GM12878 (cell line): ENCODE results near the gene SCNN1G. TPM values are rescaled to one million over a fixed set of nuclear protein-coding genes. Genes with fewer than 3 reads are reported as not detected.

Source experiments
- ATAC-seq: fragments of 200-7000 bp; cut with Tn5 transposase; 3 replicates; pipeline ENCODE4 v1.9.1; 2020; ENCODE audit warnings: mild to moderate bottlenecking, moderate library complexity
- BruUV-seq: library from RNA; stranded (reverse); fragments of 400-500 nt; replicated peaks from 2 replicates; lab custom pipeline; 2021; lab: Mats Ljungman, UMichigan
- CTCF ChIA-PET: fragments of 300-600 bp; sonication (Branson Sonifier 250); formaldehyde crosslinking; extraction: SDS; loops from one replicate; lab custom pipeline; 2021; ENCODE audit warnings: inconsistent platforms; lab: Yijun Ruan, JAX
- POLR2A ChIA-PET: fragments of 350-600 bp; formaldehyde crosslinking; extraction: SDS; loops from one replicate; lab custom pipeline; 2021; ENCODE audit warnings: inconsistent platforms; lab: Charles Lee
- RAD21 ChIA-PET: fragments of 300-600 bp; sonication (Branson Sonifier 250); formaldehyde crosslinking; loops from one replicate; lab custom pipeline; 2023; ENCODE audit warnings: antibody characterized with exemption; ENCODE audit not compliant: unreplicated experiment; lab: Charles Lee
- SMC1A ChIA-PET: fragments of 300-600 bp; sonication (Branson Sonifier 250); formaldehyde crosslinking; loops from one replicate; lab custom pipeline; 2023; ENCODE audit not compliant: unreplicated experiment, uncharacterized antibody; lab: Charles Lee
- DNase-seq: peaks from one replicate; pipeline ENCODE4 v3.0.0-alpha.2; 2011; ENCODE audit warnings: low read depth, low spot score
- FAIRE-seq: peaks from 3 replicates; lab custom pipeline; 2011; peaks lifted over from hg19 to GRCh38; lab: Jason Lieb, UNC
- H2AFZ ChIP-seq: 2 replicates; pipeline ENCODE4 v1.6.0; 2011; ENCODE audit warnings: low read depth, low read length, control low read depth; ENCODE audit not compliant: control insufficient read depth
- H3K27ac ChIP-seq: 2 replicates; pipeline ENCODE4 v1.5.1; 2011; ENCODE audit warnings: control low read depth; ENCODE audit not compliant: control insufficient read depth, insufficient read depth
- H3K27me3 ChIP-seq, 2 experiments: replicated peaks in 1 of 2; 2 replicates each; pipeline versions ENCODE4 v1.6.0 to v1.6.1; 2011; ENCODE audit warnings: low read length in 1 of 2; ENCODE audit not compliant: control insufficient read depth in 2 of 2, insufficient read depth in 2 of 2
- H3K36me3 ChIP-seq, 2 experiments: 2 replicates each; pipeline ENCODE4 v1.5.1; 2011; ENCODE audit warnings: low read length in 1 of 2; ENCODE audit not compliant: control insufficient read depth in 2 of 2, insufficient read depth in 2 of 2
- H3K4me1 ChIP-seq: 2 replicates; pipeline ENCODE4 v1.6.1; 2011; ENCODE audit warnings: mild to moderate bottlenecking, low read length, moderate library complexity, mixed read lengths; ENCODE audit not compliant: control insufficient read depth, insufficient read depth
- H3K4me2 ChIP-seq: 2 replicates; pipeline ENCODE4 v1.6.0; 2011; ENCODE audit warnings: control low read depth; ENCODE audit not compliant: control insufficient read depth, insufficient read depth
- H3K4me3 ChIP-seq: fragments of 200-600 bp; sonication (generic); 2 replicates; pipeline ENCODE4 v1.5.1; 2016
- H3K79me2 ChIP-seq: 2 replicates; pipeline ENCODE4 v1.6.0; 2011; ENCODE audit warnings: low read length; ENCODE audit not compliant: control insufficient read depth, insufficient read depth
- H3K9ac ChIP-seq: 2 replicates; pipeline ENCODE4 v1.8.0; 2011; ENCODE audit warnings: low read length, control low read depth, mixed read lengths; ENCODE audit not compliant: control insufficient read depth, insufficient read depth
- H3K9me3 ChIP-seq: replicated peaks from 3 replicates; pipeline ENCODE4 v1.5.1; 2011; ENCODE audit warnings: mild to moderate bottlenecking, low read length; ENCODE audit not compliant: control insufficient read depth, insufficient read depth
- H4K20me1 ChIP-seq: 2 replicates; pipeline ENCODE4 v1.6.0; 2011; ENCODE audit not compliant: control insufficient read depth, insufficient read depth
- ASH2L ChIP-seq: fragments of 300-600, 200-600 bp; sonication (generic); IDR thresholded peaks from 2 replicates; pipeline ENCODE4 v1.6.1; 2017; ENCODE audit warnings: low read depth, mild to moderate bottlenecking, borderline replicate concordance
- BHLHE40 ChIP-seq, 2 experiments: fragments of 450-650 bp in 1 of 2; IDR thresholded peaks; 2 replicates each; pipeline ENCODE4 v1.6.1; 2011 to 2017; ENCODE audit warnings: low read depth in 2 of 2, borderline replicate concordance in 1 of 2, improper control_type of control experiment in 1 of 2, low read length in 1 of 2, mild to moderate bottlenecking in 1 of 2
- POU2F2 ChIP-seq: IDR thresholded peaks from 3 replicates; pipeline ENCODE4 v1.6.1; 2011; ENCODE audit warnings: low read depth, mild to moderate bottlenecking, low read length, borderline replicate concordance
- RELA ChIP-seq: fragments of 450-650 bp; IDR thresholded peaks from 2 replicates; pipeline ENCODE4 v1.8.0; 2014; ENCODE audit warnings: borderline replicate concordance; ENCODE audit not compliant: partially characterized antibody
- SMAD5 ChIP-seq: IDR thresholded peaks from 2 replicates; pipeline ENCODE4 v1.6.1; 2016; ENCODE audit warnings: antibody characterized with exemption, low read depth
- in situ Hi-C: fragments of 300-500 bp; cut with MboI; formaldehyde crosslinking; loops from 9 replicates; pipeline ENCODE4 v1.14.3; 2018; ENCODE audit warnings: mixed read lengths
- intact Hi-C: fragments of 100-400 bp; cut with micrococcal nuclease; formaldehyde crosslinking; loops from one replicate; pipeline ENCODE4 v1.14.2; 2022; ENCODE audit not compliant: unreplicated experiment
- polyA plus RNA-seq, 11 experiments: library from polyadenylated mRNA; depleted of rRNA in 4 of 11; unstranded in 6 of 11; stranded (reverse) in 5 of 11; fragments of >200 nt; fragmentation: Nextera tagmentation in 4 of 11; fragmentation: Illumina TruSeq in 1 of 11; extraction: Ambion mirVana in 4 of 11; extraction: Trizol in 1 of 11; gene quantifications; 1 replicate in 1 of 11; 2 replicates in 10 of 11; pipeline versions ENCODE4 v1.2.1 to v1.2.3, GENCODE V29; 2011 to 2016; ENCODE audit warnings: inconsistent platforms in 2 of 11, missing spikeins in 2 of 11, low read depth in 1 of 11
- total RNA-seq, 4 experiments: library from RNA; depleted of rRNA in 3 of 4; stranded (reverse); fragments of >200 nt in 3 of 4; fragmentation: Illumina TruSeq in 1 of 4; extraction: Trizol in 1 of 4; gene quantifications; 2 replicates each; pipeline versions ENCODE4 v1.2.1 to v1.2.3, GENCODE V29; 2013 to 2021
- TF ChIP-seq, protein P1 (sequence below): fragments of 150-350 bp; IDR thresholded peaks from 2 replicates; pipeline ENCODE4 v1.6.1; 2016; ENCODE audit warnings: low read depth, low read length
- TF ChIP-seq, protein P2 (sequence below): fragments of 450-650 bp; IDR thresholded peaks from 2 replicates; pipeline ENCODE4 v1.6.1; 2014; ENCODE audit warnings: mild to moderate bottlenecking

The SCNN1G gene
- total and polyA plus RNA-seq, 10 of the 15 experiments (the other 5 are each of a cell fraction or from before 2014, with no cell fraction given): 0.04 to 0.86 (median 0.08) TPM; not detected in 5

DNA sequence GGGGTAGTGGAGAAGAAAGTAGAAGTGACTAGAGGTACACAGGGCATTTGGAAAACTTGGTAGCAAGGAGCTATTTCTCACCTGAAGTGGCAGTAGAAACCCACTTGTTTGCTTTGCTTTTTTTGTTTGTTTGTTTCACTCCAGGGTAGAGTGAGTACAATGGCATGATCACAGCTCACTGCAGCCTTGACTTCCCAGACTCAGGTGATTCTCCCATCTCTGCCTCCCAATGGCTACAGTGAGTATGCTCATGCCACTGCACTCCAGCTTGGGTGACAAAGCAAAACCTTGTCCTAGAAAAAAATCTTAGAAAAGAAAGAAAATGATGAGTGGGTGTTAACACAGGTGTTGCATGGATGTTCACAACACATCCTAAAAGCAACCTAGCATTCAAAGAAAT lies 40.4 kb downstream of the SCNN1G start:
- no peak for DNase-seq
- SMC1A ChIA-PET: no interaction called here
- CTCF ChIA-PET: interaction anchor here (1.1 kb wide), 1 partner anchor 41 kb away, joined by 3 read pairs; no protein-coding TSS in a partner anchor
- TF ChIP-seq POU2F2 (no peak), SMAD5 (no peak), BHLHE40 (IDR thresholded peaks at IDR 0.05; ENCODE audit: borderline replicate concordance in 1 of 2, low read depth in 2 of 2, low read length in 1 of 2) (no peak), RELA (no peak), ASH2L (no peak)
- TF ChIP-seq, protein P1, sequence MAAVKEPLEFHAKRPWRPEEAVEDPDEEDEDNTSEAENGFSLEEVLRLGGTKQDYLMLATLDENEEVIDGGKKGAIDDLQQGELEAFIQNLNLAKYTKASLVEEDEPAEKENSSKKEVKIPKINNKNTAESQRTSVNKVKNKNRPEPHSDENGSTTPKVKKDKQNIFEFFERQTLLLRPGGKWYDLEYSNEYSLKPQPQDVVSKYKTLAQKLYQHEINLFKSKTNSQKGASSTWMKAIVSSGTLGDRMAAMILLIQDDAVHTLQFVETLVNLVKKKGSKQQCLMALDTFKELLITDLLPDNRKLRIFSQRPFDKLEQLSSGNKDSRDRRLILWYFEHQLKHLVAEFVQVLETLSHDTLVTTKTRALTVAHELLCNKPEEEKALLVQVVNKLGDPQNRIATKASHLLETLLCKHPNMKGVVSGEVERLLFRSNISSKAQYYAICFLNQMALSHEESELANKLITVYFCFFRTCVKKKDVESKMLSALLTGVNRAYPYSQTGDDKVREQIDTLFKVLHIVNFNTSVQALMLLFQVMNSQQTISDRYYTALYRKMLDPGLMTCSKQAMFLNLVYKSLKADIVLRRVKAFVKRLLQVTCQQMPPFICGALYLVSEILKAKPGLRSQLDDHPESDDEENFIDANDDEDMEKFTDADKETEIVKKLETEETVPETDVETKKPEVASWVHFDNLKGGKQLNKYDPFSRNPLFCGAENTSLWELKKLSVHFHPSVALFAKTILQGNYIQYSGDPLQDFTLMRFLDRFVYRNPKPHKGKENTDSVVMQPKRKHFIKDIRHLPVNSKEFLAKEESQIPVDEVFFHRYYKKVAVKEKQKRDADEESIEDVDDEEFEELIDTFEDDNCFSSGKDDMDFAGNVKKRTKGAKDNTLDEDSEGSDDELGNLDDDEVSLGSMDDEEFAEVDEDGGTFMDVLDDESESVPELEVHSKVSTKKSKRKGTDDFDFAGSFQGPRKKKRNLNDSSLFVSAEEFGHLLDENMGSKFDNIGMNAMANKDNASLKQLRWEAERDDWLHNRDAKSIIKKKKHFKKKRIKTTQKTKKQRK: no peak
- TF ChIP-seq, protein P2, sequence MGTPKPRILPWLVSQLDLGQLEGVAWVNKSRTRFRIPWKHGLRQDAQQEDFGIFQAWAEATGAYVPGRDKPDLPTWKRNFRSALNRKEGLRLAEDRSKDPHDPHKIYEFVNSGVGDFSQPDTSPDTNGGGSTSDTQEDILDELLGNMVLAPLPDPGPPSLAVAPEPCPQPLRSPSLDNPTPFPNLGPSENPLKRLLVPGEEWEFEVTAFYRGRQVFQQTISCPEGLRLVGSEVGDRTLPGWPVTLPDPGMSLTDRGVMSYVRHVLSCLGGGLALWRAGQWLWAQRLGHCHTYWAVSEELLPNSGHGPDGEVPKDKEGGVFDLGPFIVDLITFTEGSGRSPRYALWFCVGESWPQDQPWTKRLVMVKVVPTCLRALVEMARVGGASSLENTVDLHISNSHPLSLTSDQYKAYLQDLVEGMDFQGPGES: no peak
- Histone ChIP-seq H3K4me1 (no peaks in the 10 kb centered on the region), H3K36me3 (no peaks in the 10 kb centered on the region), H2AFZ (no peak overlapping the region), H3K9ac (no peak overlapping the region), H3K9me3 (no peaks in the 10 kb centered on the region; the same call in 2 of the 3 replicates), H3K79me2 (no peaks in the 10 kb centered on the region), H4K20me1 (no peaks in the 10 kb centered on the region), H3K27me3 (no peaks in the 10 kb centered on the region; a peak in 1 of 4 replicates), H3K4me3 (no peak overlapping the region), H3K4me2 (no peak overlapping the region), H3K27ac (no peak overlapping the region)
- RAD21 ChIA-PET: interaction anchor here (0.6 to 1.4 kb wide), 2 partner anchors 212 to 1115 kb away, joined by 3 read pairs; no protein-coding TSS in a partner anchor
- no TSS peak for BruUV-seq
- in situ Hi-C loops (no loop called here), intact Hi-C loops (no loop called here)
- POLR2A ChIA-PET: interaction anchor here (0.5 kb wide), 1 partner anchor 24 kb away, joined by 4 read pairs; no protein-coding TSS in a partner anchor
- no peak for FAIRE-seq
- ATAC-seq: no peak
